ENCODE data around the gene SPACA9. TPM values are rescaled to one million over a fixed set of nuclear protein-coding genes. Genes with fewer than 3 reads are reported as not detected.

Gene SPACA9
- polyA plus RNA-seq, 3 donors: 9.0 to 11.1 (median 9.6) TPM

DNA sequence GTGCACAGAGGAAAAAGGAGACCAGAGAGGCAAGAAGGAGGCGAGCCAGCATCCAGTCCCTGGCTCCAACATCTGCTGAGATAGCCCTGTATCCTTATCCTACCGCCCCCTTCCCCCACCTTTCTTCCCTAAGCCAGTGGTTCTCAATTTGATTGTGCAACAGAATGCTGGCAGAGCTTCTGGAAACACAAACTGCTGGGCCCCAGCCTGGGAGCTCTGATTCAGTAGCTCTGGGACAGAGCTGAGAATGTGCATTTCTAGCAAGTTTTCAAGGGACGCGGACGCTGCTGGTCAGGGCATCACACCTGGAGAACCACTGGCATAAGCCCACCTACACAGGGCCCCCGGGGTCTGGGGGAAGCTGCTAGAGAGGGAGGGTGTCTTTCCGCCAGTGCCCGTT is 21.7 kb upstream of the SPACA9 start:
- no peak for DNase-seq (ENCODE audit: extremely low read depth in 1 of 11, low read depth in 9 of 11, low spot score in 4 of 11)

DNA sequence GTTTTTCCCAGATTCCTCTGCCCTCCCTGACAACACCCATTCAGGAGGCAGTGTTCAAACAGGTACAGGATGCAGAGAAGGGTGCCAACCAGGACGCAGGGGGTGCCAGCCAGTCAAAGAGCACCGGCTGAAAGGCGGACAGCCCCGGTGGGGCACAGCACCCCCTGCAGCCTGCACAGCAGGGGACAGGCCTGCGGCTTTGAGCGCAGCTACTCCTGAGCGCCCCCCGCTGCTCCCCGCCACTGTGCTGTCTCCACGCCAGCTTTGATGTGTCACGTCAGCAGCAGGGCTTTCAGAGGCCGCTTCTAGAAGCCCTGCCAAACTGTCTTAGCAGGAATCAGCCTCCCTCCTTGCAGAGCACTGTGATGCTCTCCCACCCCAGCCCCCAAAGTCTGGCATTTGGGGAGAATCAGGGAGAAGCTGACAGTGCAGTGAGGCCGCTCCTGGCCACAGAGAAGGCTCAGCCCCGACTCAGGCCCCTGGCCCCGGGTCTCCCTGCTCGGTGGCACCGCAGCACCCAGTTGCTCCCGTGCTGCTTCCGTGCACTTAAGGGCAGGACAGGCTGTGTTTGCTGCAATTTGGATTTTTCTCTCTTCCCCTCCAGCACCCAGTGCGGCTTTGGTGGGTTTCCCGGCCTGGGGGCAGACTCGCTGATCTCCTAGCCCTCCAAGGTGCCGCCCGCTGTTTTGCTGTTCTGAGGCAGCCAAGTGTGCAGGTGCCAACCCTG is 20.9 kb upstream of the SPACA9 start:
- no peak for DNase-seq (ENCODE audit: extremely low read depth in 1 of 11, low read depth in 9 of 11, low spot score in 4 of 11)

DNA sequence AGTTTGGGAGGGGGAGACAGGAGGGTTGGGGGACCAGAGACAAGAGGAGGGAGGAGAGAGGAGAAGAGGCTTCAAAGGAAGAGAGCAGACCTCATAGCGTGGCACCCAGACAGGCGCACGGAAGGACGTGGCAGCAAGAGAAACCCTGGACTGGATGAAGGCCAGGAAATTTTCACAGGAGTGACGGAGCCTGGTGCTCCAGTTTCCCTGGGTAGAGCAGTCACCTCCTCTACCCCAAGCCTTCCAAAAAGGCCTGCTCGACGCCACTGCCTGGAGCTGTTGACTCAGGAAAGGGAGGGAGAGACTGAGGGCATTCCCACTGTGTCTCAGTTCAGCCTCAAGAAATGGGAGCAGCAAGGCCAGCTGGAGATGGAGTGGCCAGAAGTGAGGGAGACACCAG is 19.9 kb upstream of the SPACA9 start:
- DNase-seq (ENCODE audit: extremely low read depth in 1 of 11, low read depth in 9 of 11, low spot score in 4 of 11): no peak

DNA sequence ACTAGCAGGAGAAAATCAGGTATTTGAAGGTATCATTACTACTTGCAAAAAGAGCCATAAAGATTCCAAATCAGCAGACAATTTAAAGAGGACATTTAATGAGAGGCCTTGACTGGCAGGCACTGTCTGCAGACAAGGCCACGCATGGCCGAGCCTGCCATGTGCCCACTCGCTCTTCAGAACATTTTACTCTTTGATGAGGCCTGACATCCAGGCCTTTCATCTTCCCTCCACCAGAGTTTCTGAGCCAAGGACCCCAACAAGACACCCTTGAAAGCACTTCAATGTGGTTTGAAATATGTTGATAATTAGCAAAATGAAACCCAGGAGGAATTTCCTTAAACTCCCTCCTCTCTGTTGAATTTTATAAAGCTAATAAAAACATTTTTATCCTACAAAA is 17.0 kb upstream of the SPACA9 start:
- DNase-seq (ENCODE audit: extremely low read depth in 1 of 11, low read depth in 9 of 11, low spot score in 4 of 11): no peak

DNA sequence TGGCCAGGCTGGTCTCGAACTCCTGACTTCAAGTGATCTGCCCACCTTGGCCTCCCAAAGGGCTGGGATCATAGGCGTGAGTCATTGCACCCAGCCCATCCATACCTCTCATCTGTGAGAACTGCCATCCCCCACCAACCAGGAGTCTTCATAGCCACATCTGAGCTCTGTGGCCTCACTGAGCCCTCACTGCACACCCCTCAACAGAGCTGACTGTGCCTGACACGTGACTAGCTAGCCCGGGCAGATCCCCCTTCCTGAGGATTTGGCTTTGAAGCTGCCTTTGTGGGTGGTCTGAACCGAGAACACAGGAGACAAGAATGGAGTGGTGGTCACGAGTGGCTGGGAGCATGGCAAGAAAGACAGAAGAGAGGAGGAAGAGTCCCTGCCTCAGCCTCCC is 16.2 kb upstream of the SPACA9 start:
- DNase-seq (ENCODE audit: extremely low read depth in 1 of 11, low read depth in 9 of 11, low spot score in 4 of 11): no peak

DNA sequence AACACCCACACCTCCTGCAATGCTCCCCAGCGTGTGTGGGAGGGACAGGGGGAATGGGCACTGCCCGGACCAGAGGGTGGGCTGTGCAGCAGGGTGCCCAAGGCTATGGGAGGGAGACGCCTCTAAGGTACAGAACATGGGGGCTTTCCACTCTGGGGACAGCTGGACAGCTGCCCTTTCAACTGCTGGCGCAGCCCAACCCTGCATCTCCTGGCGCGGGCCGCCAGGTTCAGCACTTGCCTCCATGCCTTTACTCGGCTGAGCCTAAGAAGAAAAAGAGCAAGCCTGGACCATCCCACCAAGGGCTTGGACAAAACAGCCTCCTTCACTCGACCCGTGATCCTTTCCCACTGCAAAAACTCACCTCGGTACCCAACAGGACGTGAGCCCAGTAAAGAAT is 15.6 kb upstream of the SPACA9 start:
- DNase-seq (ENCODE audit: extremely low read depth in 1 of 11, low read depth in 9 of 11, low spot score in 4 of 11): no peak

DNA sequence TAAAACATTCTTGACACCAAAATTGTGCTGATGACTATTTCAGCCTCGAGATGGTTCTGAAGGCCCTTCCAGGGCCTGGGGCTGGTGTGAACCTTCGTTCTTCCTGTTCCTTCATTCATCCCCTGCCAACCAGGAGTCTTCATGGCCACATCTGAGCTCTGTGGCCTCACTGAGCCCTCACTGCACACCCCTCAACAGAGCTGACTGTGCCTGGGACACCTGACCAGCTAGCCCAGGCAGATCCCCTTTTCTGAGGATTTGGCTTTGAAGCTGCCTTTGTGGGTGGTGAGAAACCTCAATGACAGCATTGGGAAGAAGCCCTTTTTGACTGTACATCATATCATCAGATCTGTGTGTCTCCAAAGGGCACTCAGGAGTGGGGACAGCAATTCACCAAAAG is 14.4 kb upstream of the SPACA9 start:
- no peak for DNase-seq (ENCODE audit: extremely low read depth in 1 of 11, low read depth in 9 of 11, low spot score in 4 of 11)

DNA sequence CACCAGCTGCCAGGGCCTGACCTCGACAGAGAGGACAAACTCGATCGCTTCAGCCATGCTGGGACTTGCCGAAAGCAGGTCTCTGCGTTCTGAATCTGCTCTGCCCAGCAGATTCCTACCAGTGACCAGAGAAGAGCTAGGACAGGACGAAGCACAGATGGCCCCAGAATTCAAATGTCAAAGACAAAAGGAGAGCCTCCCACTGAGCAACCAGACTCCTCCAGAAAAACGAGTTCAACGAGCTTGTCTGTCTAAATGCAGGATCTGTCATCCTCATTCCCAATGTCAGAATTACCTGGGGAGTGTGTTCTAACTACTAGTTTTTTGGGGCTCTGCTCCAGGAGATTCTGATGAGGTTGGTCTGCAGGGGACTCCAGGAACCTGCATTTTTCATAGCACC is 14.0 kb upstream of the SPACA9 start:
- DNase-seq (ENCODE audit: extremely low read depth in 1 of 11, low read depth in 9 of 11, low spot score in 4 of 11): no peak

DNA sequence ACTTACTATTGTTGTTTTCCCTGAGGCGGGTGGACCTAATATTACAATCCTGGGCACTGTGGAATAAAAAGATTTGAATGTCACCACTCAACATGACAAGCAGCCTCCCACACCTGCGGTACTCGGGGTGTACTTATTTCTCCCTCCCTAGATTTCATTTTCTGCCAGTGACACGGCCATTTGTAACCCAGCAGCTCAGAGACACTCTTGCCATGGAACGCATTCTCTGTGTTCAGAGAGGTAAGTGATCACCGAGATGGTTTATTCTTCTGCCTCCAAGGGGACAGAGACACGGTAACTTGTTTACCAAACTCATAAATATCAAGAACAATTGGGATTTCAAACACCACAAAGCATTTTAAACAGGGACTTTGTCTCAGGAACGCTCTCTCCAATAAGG is 11.8 kb upstream of the SPACA9 start:
- DNase-seq (ENCODE audit: extremely low read depth in 1 of 11, low read depth in 9 of 11, low spot score in 4 of 11): no peak

DNA sequence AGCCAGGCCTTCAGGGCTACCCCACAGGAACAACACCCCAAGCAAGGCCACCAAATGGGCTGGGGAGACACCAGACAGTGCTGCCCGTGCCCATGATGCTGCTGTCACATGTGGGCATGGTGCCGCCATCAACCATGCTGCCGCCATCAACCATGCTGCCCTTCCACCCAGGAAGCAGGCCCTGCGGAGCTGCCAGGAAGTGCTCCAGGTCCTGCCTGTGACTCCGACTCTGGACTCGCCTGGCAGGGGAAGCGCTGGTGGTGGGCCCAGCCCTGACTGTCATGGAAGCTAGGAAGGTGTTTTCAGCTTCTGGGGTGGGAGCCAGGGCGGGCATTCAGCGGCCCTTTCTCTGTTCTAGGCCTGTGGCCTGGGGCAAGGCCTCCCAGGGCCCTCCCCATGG is 9.4 kb upstream of the SPACA9 start:
- DNase-seq (ENCODE audit: extremely low read depth in 1 of 11, low read depth in 9 of 11, low spot score in 4 of 11): no peak

DNA sequence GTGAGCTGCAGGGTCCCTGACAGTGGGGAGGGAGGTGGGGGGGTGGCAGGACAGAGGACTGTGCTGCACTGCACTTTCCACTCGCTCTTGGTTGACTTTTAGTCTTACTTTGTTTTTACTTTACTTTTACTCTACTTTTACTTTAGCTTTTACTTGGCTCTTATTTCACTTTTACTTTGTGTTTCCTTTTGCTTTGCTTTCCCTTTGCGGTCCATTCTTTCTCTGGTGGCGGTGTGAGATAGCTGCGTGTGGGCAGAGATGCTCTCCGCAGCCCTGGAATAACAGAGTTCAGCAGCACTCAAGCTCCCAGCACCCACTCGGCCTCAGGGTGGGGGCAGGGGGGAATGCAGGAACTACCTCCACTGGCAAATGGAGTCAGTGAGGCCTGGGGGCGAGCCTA is 5.3 kb upstream of the SPACA9 start:
- DNase-seq (ENCODE audit: extremely low read depth in 1 of 11, low read depth in 9 of 11, low spot score in 4 of 11): no peak

DNA sequence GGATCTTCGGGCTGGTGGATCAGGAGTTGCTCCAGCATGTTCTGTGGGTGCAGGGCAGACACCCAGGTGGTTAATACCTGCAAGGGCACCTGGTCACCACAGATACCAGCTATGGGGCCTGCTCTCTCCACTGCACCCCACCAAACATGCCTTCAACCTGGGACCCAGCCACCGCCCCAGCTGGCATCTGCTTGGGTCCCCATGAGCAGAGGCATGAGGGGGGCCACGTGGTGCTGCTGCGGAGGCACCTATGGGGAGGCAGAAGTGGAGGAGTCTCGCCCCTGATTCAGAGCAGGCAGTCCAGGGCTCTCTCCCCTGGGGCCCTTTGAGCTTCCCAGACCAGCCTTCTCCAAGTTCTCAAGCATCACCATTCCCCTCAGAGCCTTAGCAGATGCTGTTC is 3.5 kb upstream of the SPACA9 start:
- DNase-seq (ENCODE audit: extremely low read depth in 1 of 11, low read depth in 9 of 11, low spot score in 4 of 11): no peak

DNA sequence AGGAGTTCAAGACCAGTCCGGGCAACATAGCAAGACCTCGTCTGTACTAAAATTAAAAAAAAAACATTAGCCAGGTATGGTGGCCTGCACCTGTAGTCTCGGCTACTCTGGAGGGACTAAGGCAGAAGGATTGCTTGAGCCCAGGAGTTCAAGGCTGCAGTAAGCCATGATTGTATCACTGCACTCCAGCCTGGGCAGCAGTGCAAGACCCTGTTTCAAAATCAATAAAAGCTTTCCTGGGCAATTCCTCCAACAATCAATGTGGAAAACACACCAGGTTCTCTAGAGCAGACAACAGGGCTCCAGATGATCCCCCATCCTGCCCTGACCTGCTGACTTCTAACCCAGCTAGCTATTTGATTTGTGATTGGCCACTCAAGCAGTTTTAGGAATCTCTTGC is 1.8 kb upstream of the SPACA9 start:
- no peak for DNase-seq (ENCODE audit: extremely low read depth in 1 of 11, low read depth in 9 of 11, low spot score in 4 of 11)

DNA sequence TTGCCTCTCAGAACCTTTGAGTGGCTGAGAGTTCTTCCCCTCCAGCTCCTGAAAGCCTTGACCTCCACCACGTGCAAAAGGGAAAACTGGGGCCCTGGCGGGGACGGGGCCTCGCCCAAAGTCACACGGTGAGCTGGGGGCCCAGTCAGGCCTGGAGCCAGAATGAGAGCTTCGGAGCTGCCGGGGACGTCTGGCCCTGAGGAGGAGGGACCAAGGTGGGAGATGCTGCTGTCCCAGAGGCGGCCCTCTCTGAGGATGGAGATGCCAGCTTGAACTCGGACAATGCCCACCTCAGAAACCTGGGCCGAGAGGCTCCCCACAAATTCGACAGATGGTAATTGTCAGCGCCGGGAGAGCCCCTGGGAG is 1.3 kb upstream of the SPACA9 start:
- DNase-seq (ENCODE audit: extremely low read depth in 1 of 11, low read depth in 9 of 11, low spot score in 4 of 11): no peak

DNA sequence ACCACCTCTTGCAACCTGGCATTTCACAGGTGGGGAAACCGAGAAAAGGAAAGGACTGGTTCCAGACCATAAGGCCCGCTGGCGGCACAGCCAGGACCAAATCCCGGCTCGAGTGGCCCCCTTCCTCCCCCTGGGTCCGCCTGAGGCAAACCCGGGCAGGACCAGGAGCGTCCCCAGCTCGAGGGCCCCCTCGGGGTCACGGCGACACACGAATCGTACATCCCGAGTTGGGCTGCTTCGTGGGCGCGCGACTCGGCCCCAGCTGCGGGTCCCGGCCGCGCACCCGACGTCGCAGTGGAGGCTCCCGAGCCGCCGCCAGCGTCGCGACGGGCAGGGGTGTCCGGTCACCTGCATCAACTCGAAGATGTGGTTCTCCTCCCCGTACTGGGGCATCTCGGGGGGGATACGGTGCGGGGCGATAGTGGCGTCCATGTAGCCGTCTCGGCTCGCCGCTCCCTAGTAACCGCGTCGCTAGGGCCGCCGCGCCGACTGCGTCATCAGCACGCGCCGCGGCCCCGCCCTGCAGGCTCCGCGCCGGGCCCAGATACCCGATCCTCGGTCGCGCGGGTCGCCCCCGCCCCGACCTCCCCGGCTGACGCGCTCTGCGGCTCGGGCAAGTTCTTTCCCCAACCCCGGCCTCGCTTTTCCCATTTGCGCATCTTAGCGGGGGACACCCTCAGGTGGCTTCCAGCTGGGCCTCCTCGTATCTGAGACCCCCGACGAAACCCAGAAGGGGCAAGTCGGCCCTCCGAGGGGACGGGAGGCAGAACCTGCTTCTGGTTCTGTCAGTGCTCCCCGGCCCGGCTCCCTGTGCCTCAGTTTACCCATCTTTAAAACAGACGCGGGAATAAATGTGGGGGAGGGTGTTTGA is 639 bp upstream of the SPACA9 start, which contains the start of gene AK8:
AK8 (minus strand) TSS at position 461 of the 871 bp plus-strand sequence; CDS start at position 432, 29 bp downstream.
- DNase-seq (ENCODE audit: extremely low read depth in 1 of 11, low read depth in 9 of 11, low spot score in 4 of 11): peak; percentile 42 to 81 (median 68)

DNA sequence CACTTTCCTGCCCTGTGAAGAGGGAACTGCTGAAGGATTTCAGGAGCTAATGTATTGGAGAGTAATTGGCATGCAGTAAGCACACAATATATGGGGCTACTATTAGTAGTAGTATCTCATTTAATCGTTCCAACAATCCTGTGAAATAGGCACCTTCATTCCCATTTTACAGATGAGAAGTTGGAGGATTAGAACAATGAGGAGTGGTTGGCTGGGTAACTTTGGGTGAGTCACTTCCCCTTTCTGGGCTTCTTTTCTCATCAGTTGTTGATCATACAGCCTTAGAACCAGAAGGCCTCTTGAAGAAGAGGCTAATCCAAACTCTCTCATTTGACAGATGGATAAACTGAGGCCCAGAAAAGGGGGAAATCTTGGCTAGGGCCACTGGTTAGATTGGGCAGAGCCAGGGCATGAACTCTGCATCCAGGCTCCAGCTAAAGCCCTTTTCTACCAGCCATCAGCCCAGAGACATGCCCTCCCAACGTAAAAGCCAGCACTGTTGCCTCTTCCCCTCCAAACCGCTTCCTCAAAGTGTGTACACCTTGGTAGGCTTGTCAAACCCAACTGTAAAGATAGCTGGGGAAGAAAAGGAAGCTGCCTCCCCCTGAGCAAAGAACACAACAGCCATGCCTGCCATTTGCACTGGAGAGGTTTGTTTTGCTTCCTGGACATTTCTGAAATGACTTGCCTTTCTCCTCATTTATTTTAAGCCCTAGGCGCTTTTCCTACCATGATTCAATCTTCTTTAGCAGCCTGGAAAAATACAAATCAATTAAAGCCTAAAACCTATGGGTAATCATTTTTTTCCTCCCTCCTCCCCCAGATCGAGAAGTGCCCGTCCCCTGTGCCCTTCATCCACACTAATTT is 992 bp downstream of the SPACA9 start:
- DNase-seq (ENCODE audit: extremely low read depth in 1 of 11, low read depth in 9 of 11, low spot score in 4 of 11): no peak

DNA sequence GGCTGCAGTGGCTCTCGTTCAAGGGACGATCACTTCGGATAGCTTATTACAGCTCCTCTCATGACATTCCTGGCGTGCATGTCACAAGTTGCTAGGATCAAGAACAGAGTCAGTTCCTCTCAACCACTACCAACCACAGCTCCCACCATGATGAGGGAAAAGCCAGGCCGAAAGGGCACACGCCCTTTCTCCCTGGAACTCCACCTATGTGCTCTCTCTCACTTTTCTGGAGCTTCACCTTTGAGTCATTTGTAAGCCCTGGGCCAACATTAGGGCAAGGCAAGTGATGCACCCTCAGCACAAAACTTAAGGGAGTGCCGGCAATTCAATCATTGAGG is 1.6 kb downstream of the SPACA9 start:
- DNase-seq (ENCODE audit: extremely low read depth in 1 of 11, low read depth in 9 of 11, low spot score in 4 of 11): no peak

DNA sequence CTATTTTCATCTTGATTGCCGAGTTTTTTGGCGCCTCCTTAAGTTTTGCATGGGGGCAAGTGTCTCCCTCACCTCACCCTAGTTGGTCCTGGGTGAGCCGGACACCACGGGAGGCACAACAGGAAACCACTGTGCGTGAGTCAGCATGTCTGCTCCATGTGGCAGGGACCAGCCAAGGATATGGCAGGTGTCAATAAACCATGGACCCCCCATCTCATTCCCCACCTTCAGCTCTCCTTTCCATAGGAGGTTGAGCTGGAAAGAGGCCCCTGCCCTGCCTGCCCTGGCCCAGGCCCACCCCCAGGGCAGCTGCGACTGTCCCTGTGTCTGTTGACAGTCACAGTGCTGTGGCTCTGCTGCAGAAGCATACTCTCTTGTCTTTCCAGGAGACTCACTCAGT is 3.1 kb downstream of the SPACA9 start:
- DNase-seq (ENCODE audit: extremely low read depth in 1 of 11, low read depth in 9 of 11, low spot score in 4 of 11): no peak

DNA sequence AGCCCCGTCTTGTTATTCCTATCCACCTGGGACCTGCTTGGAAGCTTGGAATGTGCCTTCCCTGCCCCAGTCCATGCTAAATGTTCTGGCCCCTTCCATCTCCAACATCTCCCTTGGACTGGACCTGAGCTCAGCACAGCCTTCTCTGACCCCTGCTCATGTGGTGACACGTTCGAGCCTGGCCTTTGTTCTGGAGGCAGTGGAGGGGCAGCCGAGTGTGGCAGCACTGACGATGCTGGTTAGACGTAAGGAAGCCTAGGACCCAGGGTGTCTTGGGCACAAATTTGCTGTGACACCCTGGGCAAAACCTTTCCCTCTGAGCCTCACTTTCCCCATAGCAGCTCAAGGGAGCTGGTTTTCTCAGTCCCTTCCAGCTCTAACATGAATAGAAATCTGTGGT is 3.9 kb downstream of the SPACA9 start:
- no peak for DNase-seq (ENCODE audit: extremely low read depth in 1 of 11, low read depth in 9 of 11, low spot score in 4 of 11)
